Osteocyte (in vitro differentiated cells): Measurements from ENCODE around the gene OR4M1. TPM values are rescaled to one million over a fixed set of nuclear protein-coding genes. Genes with fewer than 3 reads are reported as not detected.
"Not testable (repeated sequence)": the region's sequence is repeated elsewhere in the genome, so short reads cannot be mapped to it uniquely, and the experiment has no call there.

Source experiments
- DNase-seq: peaks from one replicate; pipeline ENCODE4 v3.0.0; 2021; ENCODE audit warnings: mixed read lengths; ENCODE audit not compliant: unreplicated experiment; ENCODE audit errors: extremely low spot score
- H3K27ac Mint-ChIP-seq: one replicate; pipeline ENCODE4 v1.8.0; 2021; ENCODE audit warnings: mild to moderate bottlenecking, mixed read lengths; ENCODE audit not compliant: unreplicated experiment
- H3K27me3 Mint-ChIP-seq: one replicate; pipeline ENCODE4 v1.8.0; 2021; ENCODE audit warnings: mixed read lengths; ENCODE audit not compliant: unreplicated experiment
- H3K36me3 Mint-ChIP-seq: one replicate; pipeline ENCODE4 v1.8.0; 2021; ENCODE audit warnings: mixed read lengths; ENCODE audit not compliant: unreplicated experiment
- H3K4me1 Mint-ChIP-seq: one replicate; pipeline ENCODE4 v1.8.0; 2021; ENCODE audit warnings: mixed read lengths; ENCODE audit not compliant: unreplicated experiment
- H3K4me3 Mint-ChIP-seq: one replicate; pipeline ENCODE4 v1.8.0; 2021; ENCODE audit warnings: mild to moderate bottlenecking, moderate library complexity, mixed read lengths; ENCODE audit not compliant: unreplicated experiment
- H3K9me3 Mint-ChIP-seq: one replicate; pipeline ENCODE4 v1.8.0; 2021; ENCODE audit warnings: mixed read lengths; ENCODE audit not compliant: unreplicated experiment
- CTCF ChIP-seq: fragments of 200-600 bp; sonication (generic); IDR thresholded peaks from 2 replicates; pipeline ENCODE4 v1.5.0; 2021; ENCODE audit warnings: antibody characterized with exemption, mild to moderate bottlenecking, moderate library complexity
- long read RNA-seq: library from polyadenylated mRNA; unstranded; transcript quantifications from one replicate; pipeline ENCODE4 v2.0.0, GENCODE V29; 2021
- total RNA-seq: library from RNA; stranded (reverse); gene quantifications from 2 replicates; pipeline ENCODE4 v1.2.1, GENCODE V29; 2021

OR4M1 gene, protein sequence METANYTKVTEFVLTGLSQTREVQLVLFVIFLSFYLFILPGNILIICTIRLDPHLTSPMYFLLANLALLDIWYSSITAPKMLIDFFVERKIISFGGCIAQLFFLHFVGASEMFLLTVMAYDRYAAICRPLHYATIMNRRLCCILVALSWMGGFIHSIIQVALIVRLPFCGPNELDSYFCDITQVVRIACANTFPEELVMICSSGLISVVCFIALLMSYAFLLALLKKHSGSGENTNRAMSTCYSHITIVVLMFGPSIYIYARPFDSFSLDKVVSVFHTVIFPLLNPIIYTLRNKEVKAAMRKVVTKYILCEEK
- total RNA-seq: not detected in 2 replicates
- long read RNA-seq: 0 reads

GRCh38 chr14:19773204-19773603 is at the start of gene OR4M1:
TSS of gene OR4M1 (plus strand) at chr14:19773504. CDS start at chr14:19780323, 6,819 bp downstream.
- not testable (repeated sequence) for H3K36me3 Mint-ChIP-seq, H3K27me3 Mint-ChIP-seq, DNase-seq, H3K4me1 Mint-ChIP-seq, H3K27ac Mint-ChIP-seq, H3K4me3 Mint-ChIP-seq
- peaks cover 69% of the 10 kb centered on the region for H3K9me3 Mint-ChIP-seq

GRCh38 chr14:19729359-19729758 is 43.9 kb upstream of the OR4M1 start:
- Mint-ChIP-seq H3K4me1 (no peaks in the 10 kb centered on the region), H3K4me3 (no peak overlapping the region), H3K36me3 (no peaks in the 10 kb centered on the region), H3K9me3 (peaks cover 14% of the 10 kb centered on the region), H3K27me3 (no peaks in the 10 kb centered on the region), H3K27ac (no peak overlapping the region)
- TF ChIP-seq CTCF: no peak
- no peak for DNase-seq

DNA sequence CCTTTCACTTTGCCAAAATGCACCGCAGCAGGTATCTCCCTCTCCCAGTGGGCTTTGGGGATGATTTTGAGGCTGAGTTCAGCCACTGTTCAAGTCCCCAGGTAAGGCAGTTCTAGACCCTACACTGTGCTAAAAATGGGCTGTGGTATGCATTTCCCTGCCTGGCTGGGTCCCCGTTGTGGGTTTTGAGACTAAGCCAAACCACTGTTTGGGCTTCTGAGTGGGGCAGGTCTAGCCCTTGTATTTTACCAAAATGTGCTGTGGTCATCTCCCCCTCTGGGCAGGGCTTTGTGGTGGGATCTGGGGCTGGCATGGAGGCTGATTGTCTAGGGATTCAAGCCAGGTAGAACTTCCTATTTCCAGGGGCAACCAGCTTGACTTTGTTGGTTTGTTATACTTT is 43.5 kb upstream of the OR4M1 start:
- Mint-ChIP-seq H3K9me3 (peaks cover 14% of the 10 kb centered on the region), H3K4me3 (no peak overlapping the region), H3K27ac (no peak overlapping the region), H3K36me3 (no peaks in the 10 kb centered on the region), H3K27me3 (no peaks in the 10 kb centered on the region), H3K4me1 (no peaks in the 10 kb centered on the region)
- DNase-seq: no peak
- no peak for TF ChIP-seq CTCF

DNA sequence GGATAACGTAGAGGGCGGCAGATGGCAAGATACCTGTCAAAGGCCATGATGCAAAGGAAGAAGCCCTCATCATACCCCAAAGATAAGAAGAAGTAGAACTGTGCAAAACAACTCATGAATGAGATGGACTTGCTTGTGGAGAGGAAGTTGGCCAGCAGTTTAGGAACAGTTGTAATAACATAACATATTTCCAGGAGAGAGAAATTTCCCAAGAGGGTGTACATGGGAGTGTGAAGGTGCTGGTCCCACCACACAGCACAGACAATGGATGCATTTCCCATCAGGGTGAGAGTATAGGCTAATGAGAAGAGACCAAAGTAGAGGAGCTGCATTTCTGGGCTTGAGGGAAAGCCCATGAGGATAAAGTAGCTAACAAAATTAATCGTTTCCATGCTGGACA is 39.4 kb upstream of the OR4M1 start:
- H3K4me1 Mint-ChIP-seq, H3K27me3 Mint-ChIP-seq, DNase-seq, H3K27ac Mint-ChIP-seq, H3K4me3 Mint-ChIP-seq, H3K36me3 Mint-ChIP-seq: not testable (repeated sequence)
- H3K9me3 Mint-ChIP-seq: peaks cover 29% of the 10 kb centered on the region

DNA sequence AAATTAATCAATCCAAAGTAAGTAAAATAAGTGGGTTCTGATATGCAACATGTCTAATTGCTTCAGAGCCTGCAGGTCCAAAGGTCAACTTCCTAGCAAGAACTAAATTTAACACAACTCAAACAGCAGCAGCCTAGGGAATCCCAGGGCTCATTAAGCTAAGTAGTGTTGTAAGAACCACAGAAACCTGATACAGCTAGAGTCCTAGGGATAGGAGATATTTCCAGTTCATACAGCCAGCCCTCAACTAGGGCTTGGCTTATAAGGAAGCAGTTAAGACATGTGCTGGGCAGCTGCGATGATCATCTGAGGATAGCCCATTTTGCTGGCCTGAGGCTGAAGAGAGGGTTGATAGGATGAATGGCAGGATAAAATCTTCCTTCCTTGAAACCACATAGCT is 30.0 kb upstream of the OR4M1 start, which contains the start of gene OR4Q3:
OR4Q3 (plus strand) TSS at position 316 of the 400 bp plus-strand sequence.
- Mint-ChIP-seq H3K9me3 (peaks cover 60% of the 10 kb centered on the region), H3K4me3 (no peak within 1 kb of the TSS)

GRCh38 chr14:19752316-19752715 is 21.0 kb upstream of the OR4M1 start:
- H3K9me3 Mint-ChIP-seq: peaks cover 24% of the 10 kb centered on the region
- H3K27ac Mint-ChIP-seq, H3K4me1 Mint-ChIP-seq, H3K36me3 Mint-ChIP-seq, H3K27me3 Mint-ChIP-seq, DNase-seq, H3K4me3 Mint-ChIP-seq: not testable (repeated sequence)

More for the DNA sequence above, 30.0 kb upstream of the OR4M1 start, which contains the start of gene OR4Q3:
- no peak for DNase-seq
- Mint-ChIP-seq H3K27me3 (no peaks in the 10 kb centered on the region), H3K4me1 (no peaks in the 10 kb centered on the region), H3K27ac (no peak within 1 kb of the TSS), H3K36me3 (peaks cover 3% of the 10 kb centered on the region)
- TF ChIP-seq CTCF: no peak
